Ascending aorta (tissue), 2 donors: ENCODE measurements around the gene GPR61. TPM values are rescaled to one million over a fixed set of nuclear protein-coding genes. Genes with fewer than 3 reads are reported as not detected.

Source experiments
- DNase-seq, 2 donors: peaks; one replicate each; pipeline ENCODE4 v3.0.0-alpha.2; 2019; ENCODE audit warnings: low spot score in 2 of 2
- H3K27ac ChIP-seq, 2 donors: fragments of 200-600 bp; sonication (generic); one replicate each; pipeline ENCODE4 v1.5.1; 2016 to 2017; ENCODE audit warnings: mild to moderate bottlenecking in 1 of 2
- H3K27me3 ChIP-seq: fragments of 200-600 bp; sonication (generic); one replicate; pipeline ENCODE4 v1.5.1; 2017
- H3K36me3 ChIP-seq, 2 donors: fragments of 200-600 bp; sonication (generic); one replicate each; pipeline ENCODE4 v1.5.1; 2016
- H3K4me1 ChIP-seq, 2 donors: fragments of 200-600 bp; sonication (generic); one replicate each; pipeline ENCODE4 v1.5.1; 2016 to 2017; ENCODE audit warnings: mild to moderate bottlenecking in 1 of 2
- H3K4me3 ChIP-seq, 2 donors: fragments of 200-600 bp; sonication (generic); one replicate each; pipeline ENCODE4 v1.5.1; 2016 to 2017; ENCODE audit warnings: mild to moderate bottlenecking in 1 of 2
- H3K9me3 ChIP-seq, 2 donors: fragments of 200-600 bp; sonication (generic); one replicate each; pipeline ENCODE4 v1.5.1; 2016
- intact Hi-C: fragments of 100-400 bp; cut with DNase I; formaldehyde crosslinking; loops from one replicate; pipeline ENCODE4 v1.15.1; 2023
- total RNA-seq: library from RNA; depleted of rRNA; stranded (reverse); fragments of >200 nt; gene quantifications from one replicate; pipeline ENCODE4 v1.1.0, GENCODE V29; 2016
- TF ChIP-seq, protein P1 (sequence below), 3 experiments: fragments of 200-600 bp in 2 of 3; fragments of 450-650 bp in 1 of 3; sonication (generic) in 2 of 3; IDR thresholded peaks; one replicate each; pipeline ENCODE4 v1.5.1; 2016 to 2019; ENCODE audit warnings: antibody characterized with exemption in 3 of 3, mild to moderate bottlenecking in 1 of 3, moderate library complexity in 1 of 3

Gene GPR61
- total RNA-seq, 1 donor from 2014 or later = not detected

DNA sequence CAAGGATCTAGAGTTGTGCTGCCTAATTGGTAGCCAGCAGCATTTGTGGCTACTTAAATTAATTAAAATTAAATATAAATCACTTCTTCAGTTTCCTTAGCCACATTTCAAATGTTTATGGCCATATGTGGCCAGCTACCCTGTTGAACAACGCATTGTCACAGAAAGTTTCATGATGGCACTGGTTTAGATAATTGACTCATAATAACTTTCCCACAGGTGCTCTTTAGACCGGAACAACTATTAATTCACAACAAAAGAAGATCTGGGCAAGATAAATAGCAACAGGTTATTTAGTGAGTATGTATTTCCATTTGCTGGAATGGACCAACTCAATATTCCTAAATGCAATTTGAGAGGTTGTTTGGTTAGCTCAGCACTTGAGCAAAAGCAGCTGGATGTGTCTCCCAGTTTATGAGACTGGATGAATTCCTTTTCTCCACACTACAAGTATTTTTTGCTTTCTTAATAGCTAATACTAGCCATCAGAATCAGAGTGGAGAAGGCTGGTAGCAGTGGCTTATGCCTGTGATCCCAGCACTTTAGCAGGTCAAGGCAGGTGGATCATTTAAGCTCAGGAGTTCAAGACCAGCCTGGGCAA is 26.5 kb upstream of the GPR61 start:
- Histone ChIP-seq H3K9me3 (no peaks in the 10 kb centered on the region), H3K27ac (no peak overlapping the region), H3K36me3 (no peaks in the 10 kb centered on the region), H3K4me1 (peaks cover 0 to 15% of the 10 kb centered on the region in 2 donors), H3K4me3 (no peak overlapping the region), H3K27me3 (no peaks in the 10 kb centered on the region)
- intact Hi-C loops = no loop called here
- TF ChIP-seq, protein P1, sequence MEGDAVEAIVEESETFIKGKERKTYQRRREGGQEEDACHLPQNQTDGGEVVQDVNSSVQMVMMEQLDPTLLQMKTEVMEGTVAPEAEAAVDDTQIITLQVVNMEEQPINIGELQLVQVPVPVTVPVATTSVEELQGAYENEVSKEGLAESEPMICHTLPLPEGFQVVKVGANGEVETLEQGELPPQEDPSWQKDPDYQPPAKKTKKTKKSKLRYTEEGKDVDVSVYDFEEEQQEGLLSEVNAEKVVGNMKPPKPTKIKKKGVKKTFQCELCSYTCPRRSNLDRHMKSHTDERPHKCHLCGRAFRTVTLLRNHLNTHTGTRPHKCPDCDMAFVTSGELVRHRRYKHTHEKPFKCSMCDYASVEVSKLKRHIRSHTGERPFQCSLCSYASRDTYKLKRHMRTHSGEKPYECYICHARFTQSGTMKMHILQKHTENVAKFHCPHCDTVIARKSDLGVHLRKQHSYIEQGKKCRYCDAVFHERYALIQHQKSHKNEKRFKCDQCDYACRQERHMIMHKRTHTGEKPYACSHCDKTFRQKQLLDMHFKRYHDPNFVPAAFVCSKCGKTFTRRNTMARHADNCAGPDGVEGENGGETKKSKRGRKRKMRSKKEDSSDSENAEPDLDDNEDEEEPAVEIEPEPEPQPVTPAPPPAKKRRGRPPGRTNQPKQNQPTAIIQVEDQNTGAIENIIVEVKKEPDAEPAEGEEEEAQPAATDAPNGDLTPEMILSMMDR (IDR thresholded peaks at IDR 0.05) = no peak
- DNase-seq = no peak

DNA sequence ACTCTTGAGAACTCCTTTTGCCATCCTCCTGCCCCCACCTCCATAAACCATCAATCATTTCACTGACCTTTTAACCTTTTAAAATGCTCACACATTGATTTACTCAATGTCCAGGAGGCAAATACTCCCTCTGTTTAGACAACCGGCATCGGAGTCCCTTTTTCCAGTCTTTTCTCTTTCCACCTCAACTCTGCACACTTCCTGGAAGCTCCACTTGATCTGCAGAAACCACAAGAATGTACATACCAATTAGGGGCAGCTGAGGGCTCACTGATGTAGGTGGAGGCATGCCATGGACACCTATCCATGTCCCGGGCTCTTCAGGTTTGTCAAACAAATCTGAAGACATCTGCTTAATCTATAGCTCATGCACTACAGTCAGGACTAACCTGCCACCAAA is 24.8 kb upstream of the GPR61 start:
- peaks cover 0 to 7% of the 10 kb centered on the region in 2 donors for H3K4me1 ChIP-seq
- intact Hi-C loops = no loop called here
- H3K36me3 ChIP-seq = no peaks in the 10 kb centered on the region
- no peaks in the 10 kb centered on the region for H3K27me3 ChIP-seq
- H3K27ac ChIP-seq = no peak overlapping the region
- H3K9me3 ChIP-seq = no peaks in the 10 kb centered on the region
- H3K4me3 ChIP-seq = no peak overlapping the region
- DNase-seq = no peak
- TF ChIP-seq, protein P1 (IDR thresholded peaks at IDR 0.05) = no peak

GRCh38 chr1:109516872-109517271 is 22.8 kb upstream of the GPR61 start:
- intact Hi-C loops = no loop called here
- H3K9me3 ChIP-seq = no peaks in the 10 kb centered on the region
- no peak for DNase-seq
- H3K4me3 ChIP-seq = no peak overlapping the region
- H3K27me3 ChIP-seq = no peaks in the 10 kb centered on the region
- no peak overlapping the region for H3K27ac ChIP-seq
- TF ChIP-seq, protein P1 (IDR thresholded peaks at IDR 0.05) = no peak
- H3K4me1 ChIP-seq = no peaks in the 10 kb centered on the region
- no peaks in the 10 kb centered on the region for H3K36me3 ChIP-seq

GRCh38 chr1:109517337-109517736 is 22.3 kb upstream of the GPR61 start:
- intact Hi-C loops = no loop called here
- TF ChIP-seq, protein P1 (IDR thresholded peaks at IDR 0.05) = no peak
- Histone ChIP-seq H3K4me3 (no peak overlapping the region), H3K9me3 (no peaks in the 10 kb centered on the region), H3K4me1 (no peaks in the 10 kb centered on the region), H3K36me3 (no peaks in the 10 kb centered on the region), H3K27ac (no peak overlapping the region), H3K27me3 (no peaks in the 10 kb centered on the region)
- no peak for DNase-seq

DNA sequence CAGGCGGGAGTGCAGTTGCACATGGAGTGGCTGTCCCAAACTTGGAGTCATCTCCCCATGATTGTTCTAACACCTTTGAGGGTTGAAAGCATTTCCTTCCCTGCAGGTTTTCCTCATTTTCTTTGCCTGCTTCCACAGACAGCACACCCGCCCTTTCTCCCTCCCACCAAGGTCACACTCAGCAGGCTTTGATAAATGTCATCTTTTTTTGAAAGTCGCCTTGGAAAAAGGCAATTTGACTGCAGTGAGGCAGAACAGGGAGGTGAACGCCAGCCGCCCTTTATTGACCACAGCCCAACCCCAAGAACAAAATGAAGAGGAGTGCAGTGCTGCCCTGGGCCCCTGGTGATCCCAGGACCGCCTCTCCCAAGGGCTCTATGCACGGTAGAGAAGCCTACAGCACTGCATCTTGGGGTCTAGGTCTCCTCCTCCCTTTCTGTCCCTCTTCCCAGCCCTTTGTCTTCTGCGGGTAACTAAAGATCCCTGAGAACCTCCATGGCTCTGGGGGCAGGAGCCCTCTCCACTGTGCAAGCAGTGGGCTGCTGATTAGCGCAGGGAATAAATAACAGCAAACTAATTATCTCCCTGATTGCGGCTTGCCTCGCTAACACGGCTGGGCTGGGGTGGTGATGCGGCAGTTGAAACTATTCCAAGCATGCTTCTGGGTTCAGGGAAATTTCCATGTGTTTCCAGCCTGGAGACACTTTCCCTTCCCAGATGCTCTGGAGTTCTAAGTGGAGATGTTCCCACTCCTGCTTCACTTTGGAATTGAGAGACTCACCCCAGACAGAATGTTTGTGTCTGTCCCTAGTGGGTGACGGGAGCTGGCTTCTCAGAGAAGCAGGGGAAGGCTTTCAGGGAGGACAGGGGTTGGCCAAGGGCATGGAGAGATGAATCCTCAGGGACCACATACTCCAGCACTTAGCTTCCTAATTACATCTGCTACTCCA is 18.4 kb upstream of the GPR61 start:
- Histone ChIP-seq H3K4me3 (no peak overlapping the region), H3K4me1 (no peaks in the 10 kb centered on the region), H3K9me3 (no peaks in the 10 kb centered on the region), H3K36me3 (no peaks in the 10 kb centered on the region), H3K27ac (no peak overlapping the region), H3K27me3 (no peaks in the 10 kb centered on the region)
- intact Hi-C loops = no loop called here
- DNase-seq = no peak
- TF ChIP-seq, protein P1 (IDR thresholded peaks at IDR 0.05) = no peak
